GM12878 (cell line): ENCODE measurements around the gene DAAM1.

Source experiments
- CBFB ChIP-seq: IDR thresholded peaks from 2 replicates; pipeline ENCODE4 v1.6.1; 2016; ENCODE audit warnings: antibody characterized with exemption, low read depth
- CTCF ChIP-seq, 3 experiments: IDR thresholded peaks in 2 of 3; conservative IDR thresholded peaks in 1 of 3; 2 replicates each; pipeline ENCODE4 v1.5.1; 2011; ENCODE audit warnings: low read depth in 3 of 3, low read length in 3 of 3, mild to moderate bottlenecking in 3 of 3, control low read depth in 2 of 3, moderate library complexity in 2 of 3, inconsistent platforms in 1 of 3, mixed read lengths in 1 of 3; ENCODE audit not compliant: control insufficient read depth in 2 of 3, insufficient read depth in 1 of 3; ENCODE audit errors: extremely low read depth in 1 of 3
- ELK1 ChIP-seq: IDR thresholded peaks from 2 replicates; pipeline ENCODE4 v1.6.1; 2012; ENCODE audit warnings: low read depth, low read length, improper control_type of control experiment
- NBN ChIP-seq: fragments of 450-650 bp; IDR thresholded peaks from 2 replicates; pipeline ENCODE4 v1.6.1; 2016
- POLR2AphosphoS5 ChIP-seq: IDR thresholded peaks from 2 replicates; pipeline ENCODE4 v1.6.1; 2011; ENCODE audit warnings: mild to moderate bottlenecking, low read length, inconsistent platforms
- RAD21 ChIP-seq: IDR thresholded peaks from 2 replicates; pipeline ENCODE4 v1.6.1; 2011; ENCODE audit warnings: mild to moderate bottlenecking, low read depth, low read length, moderate library complexity; ENCODE audit not compliant: insufficient read depth
- RCOR1 ChIP-seq: conservative IDR thresholded peaks from 2 replicates; pipeline ENCODE4 v1.6.1; 2012; ENCODE audit warnings: low read depth, low read length, improper control_type of control experiment
- ZSCAN29 ChIP-seq: fragments of 450-650 bp; IDR thresholded peaks from 2 replicates; pipeline ENCODE4 v1.6.1; 2017; ENCODE audit warnings: mild to moderate bottlenecking, moderate library complexity

GRCh38 chr14:59370158-59370742, 181.8 kb downstream of the DAAM1 start:
- no peak for TF ChIP-seq RCOR1
- no peak for TF ChIP-seq CBFB
- no peak for TF ChIP-seq RAD21
- TF ChIP-seq NBN: no peak
- no peak for TF ChIP-seq CTCF (IDR thresholded peaks at IDR 0.05 in 2 of 3, conservative IDR thresholded peaks at IDR 0.05 in 1 of 3; ENCODE audit: control insufficient read depth in 2 of 3, extremely low read depth in 1 of 3, insufficient read depth in 1 of 3, low read depth in 3 of 3, low read length in 3 of 3)
- TF ChIP-seq ELK1: no peak
- no peak for TF ChIP-seq POLR2AphosphoS5
- TF ChIP-seq ZSCAN29: no peak
